NCI-H146 (cell line): Measurements from ENCODE around the gene IP6K3.

Source experiments
- DNase-seq: peaks from one replicate; lab custom pipeline; 2025; lab: John Stamatoyannopoulos, UW

IP6K3 gene

DNA sequence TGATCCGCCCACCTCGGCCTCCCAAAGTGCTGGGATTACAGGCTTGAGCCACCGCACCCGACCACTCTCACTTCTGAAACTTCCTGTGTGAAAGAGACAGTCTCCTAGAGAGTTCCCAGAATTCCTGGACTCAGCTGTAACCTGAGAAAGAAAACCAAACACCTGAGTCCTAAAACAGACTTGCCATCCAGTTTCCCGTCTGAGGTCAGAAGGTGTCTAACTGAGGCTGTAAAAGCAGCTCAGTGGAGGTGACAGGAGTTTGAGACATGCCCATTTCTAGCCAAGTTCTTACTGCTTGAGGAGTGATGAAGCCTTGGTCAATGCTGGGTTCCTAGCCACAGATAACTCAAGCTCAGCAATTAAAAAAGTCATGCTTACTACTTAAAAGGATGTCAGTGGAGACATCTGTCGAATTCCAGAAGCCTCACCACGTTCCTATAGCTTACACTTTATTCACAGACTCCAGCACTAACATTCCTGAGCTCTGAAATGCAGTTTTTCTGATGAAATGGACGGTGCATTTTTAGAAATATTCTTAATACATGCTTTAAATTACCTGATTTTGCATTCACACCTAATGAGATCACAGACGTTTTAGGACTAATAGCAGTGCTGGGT is 41.3 kb downstream of the IP6K3 start:
- no peak for DNase-seq

DNA sequence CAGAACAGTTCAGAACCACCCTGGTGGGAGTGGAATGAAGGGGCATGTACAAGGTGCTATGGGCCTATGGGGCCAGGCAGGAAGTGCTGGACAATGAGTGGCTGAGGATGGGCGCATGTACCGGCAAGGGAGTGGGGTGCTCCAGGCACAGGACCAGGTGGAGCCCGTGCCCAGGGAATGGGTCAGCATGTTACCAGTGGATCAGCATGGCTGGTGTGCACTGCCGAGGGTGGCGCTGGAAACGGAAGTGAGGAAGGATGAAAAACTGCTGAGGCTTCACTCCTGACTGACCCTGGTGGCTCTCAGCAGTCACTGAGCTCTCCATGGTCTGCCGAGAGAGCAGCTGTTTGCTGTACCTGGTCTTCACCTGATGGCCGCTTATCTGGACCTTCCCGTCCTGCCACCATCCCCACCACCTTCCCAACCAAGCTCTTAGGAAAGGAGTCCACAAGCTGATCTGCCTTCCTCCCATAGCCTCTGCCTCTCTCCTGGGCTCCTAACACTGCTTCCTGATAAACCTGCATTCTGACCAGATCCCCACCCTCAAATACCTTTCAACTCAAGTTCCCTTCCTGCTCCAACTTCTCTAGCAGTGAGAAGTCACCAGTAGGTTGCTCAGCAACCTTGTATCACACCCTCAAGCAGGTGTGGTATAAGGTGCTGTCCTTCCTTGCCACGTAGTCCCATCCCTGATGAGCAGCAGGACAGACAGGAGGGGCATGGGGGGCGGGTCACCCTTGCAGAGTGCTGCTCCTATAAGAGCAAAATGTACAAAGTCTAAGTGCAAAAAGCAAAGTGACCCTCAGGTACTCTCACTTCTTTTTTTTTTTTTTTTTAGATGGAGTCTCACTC is 42.3 kb downstream of the IP6K3 start:
- no peak for DNase-seq

DNA sequence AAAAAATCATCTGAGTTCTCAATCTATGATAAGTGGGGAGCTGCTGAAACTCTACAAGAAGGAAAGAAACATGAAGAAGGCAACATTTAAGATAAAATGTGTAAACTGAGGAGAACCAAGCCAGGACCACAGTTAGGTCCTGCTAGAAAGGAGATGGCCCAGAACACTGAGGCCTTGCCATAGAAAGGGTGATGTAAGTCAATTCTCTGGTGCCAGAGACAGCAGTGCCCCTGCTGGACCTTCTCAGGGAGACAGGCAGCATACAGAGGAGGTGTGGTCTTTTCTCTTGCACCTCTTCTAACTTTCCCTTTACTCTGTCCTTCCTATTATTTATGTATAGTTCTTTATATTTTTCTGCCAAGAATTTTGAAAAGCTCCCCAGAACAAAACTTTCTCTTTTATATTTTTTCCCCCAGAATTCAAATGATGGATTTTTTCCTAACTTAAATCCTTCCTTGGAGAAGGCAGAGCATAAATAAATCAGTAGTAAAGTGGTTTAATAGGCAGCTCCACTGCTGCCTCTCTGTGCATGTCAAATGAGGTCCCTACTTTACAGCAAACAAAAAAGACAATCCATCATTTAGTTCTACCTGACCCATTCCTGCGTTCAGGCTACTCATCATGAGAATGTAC is 44.2 kb downstream of the IP6K3 start:
- DNase-seq = no peak

GRCh38 chr6:33700391-33701050 is 46.2 kb downstream of the IP6K3 start:
- peak; percentile 29 for DNase-seq

- DNase-seq = no peak
Observed at GRCh38 chr6:33699739-33700138, 47.0 kb downstream of the IP6K3 start.

DNA sequence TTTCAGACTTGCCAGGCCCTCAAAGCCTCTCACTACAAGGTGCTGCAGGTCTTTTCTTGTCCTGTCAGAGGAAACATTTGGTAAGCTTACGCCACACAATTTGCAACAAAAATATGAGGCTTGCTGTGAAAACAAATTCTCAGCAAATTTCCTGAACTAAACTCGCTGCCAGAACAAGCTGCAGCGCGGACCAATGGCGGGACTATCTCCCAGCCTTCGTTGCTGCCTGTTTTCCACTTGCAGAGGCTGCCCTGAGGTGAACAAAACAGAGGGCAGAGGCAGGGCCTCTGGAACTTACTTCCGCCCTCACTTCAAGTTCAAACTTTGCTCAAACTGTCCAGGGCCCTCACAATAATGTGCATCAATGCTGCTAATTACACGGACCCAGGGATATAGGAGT is 47.6 kb downstream of the IP6K3 start:
- no peak for DNase-seq

DNA sequence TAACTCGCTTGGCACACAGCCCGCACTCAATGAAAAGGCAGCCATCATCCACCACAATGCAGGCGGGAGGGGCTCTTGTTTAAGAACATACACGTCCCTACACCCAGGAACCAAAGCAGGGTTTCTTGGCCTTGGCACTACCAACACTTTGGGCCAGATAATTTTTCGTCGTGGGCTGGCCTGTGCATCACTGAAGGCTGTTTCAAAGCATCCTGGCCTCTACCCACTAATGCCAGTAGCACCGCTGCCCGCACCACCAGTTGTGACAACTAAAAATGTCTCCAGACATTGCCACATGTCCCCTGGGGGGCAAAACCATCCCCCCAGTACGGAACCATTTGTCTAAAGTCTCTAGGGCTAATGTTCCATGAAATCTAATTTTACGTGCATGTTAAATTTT is 48.2 kb downstream of the IP6K3 start:
- DNase-seq = no peak

- no peak for DNase-seq
Observed at GRCh38 chr6:33697845-33698244, 48.9 kb downstream of the IP6K3 start.

DNA sequence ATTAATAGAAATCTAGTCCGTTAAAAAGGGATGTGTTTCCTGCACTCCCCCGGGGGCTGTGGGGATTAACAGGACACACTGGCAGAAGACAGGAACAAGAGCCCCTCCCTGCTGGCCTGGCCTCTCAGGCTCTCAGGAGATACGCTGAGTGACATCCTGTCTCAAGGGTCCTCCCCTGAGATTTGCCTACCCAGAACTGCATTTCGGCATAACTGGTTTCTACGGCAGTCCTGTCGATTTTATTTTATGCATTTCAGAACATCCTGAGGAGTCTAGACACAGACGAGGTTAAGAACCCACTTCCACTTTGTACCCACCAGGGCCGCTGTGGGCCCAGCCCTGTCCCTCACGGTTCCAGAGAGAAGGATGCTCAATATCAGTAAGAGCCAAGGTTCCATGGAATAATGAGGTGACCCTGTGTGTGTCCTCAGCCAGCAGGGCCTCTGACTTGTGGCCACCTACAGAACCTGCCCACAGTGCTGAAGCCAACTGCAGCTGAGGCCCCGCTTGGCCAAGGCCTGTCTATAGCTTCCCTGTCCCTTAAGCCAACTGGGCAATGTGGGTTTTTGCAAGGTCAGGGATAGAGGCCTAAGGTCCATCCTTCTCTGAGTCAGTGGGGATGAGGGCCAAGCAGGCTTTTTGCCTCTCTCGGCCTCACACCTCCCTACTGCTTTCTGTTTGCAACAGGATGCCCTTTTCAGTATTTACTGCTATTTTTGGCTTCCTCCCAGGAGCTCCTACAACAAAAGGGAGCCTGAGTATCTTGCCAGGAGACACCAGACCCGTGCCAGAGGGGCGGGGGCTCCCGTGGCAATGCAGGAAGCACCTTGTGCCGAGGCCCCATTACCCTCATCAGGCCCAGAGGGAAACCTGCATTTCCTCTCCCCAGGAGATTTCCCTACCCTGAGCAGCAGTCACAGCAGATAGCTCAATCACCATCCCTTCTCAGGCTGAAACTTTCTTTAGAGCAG is 49.9 kb downstream of the IP6K3 start:
- DNase-seq = peak; percentile 10

DNA sequence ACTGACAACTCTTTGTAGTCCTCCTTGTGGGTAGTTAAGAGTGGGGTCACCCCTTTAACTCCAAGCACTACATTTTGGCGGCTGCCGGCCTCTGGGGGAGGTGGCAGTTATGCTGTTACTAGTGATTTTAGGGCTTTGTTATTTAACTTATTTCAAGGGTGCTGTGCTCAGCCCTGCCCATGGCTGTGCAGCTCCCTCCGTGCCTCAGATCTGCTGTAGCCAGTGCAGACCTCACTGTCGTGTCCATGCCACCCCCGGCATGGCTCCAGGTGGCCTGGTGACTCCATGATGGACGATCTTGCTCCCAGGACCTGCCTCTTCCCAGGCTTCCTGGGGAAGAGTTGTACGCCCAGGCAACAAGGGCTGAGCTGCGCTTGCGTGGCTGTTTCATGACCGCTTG is 50.6 kb downstream of the IP6K3 start:
- DNase-seq = no peak

- DNase-seq = no peak
Observed at GRCh38 chr6:33695451-33695887, 51.2 kb downstream of the IP6K3 start.

- DNase-seq = no peak
Observed at GRCh38 chr6:33694977-33695376, 51.7 kb downstream of the IP6K3 start.

GRCh38 chr6:33694401-33694931 is 52.2 kb downstream of the IP6K3 start:
- no peak for DNase-seq

GRCh38 chr6:33693186-33694105 is 53.3 kb downstream of the IP6K3 start:
- DNase-seq = no peak

GRCh38 chr6:33692760-33693158 is 53.9 kb downstream of the IP6K3 start:
- no peak for DNase-seq

- no peak for DNase-seq
Observed at GRCh38 chr6:33692078-33692759, 54.5 kb downstream of the IP6K3 start.

GRCh38 chr6:33691456-33692077 is 55.1 kb downstream of the IP6K3 start:
- no peak for DNase-seq

DNA sequence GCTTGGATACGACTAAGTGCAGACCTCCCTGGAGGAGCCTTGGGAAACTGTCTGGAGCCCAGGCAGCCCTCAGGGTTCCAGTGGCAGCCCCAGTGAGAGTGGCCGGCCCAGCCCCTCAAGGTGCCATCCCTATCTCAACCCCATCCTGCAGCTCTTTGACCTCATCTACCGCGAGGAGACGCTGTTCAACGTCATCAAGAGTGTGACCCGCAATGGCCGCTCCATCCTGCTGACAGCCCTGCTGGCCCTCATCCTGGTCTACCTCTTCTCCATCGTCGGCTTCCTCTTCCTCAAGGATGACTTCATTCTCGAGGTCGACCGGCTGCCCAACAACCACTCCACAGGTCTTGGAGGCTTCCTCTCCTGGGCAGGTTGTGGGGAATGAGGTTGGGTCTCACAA is 55.9 kb downstream of the IP6K3 start:
- DNase-seq = no peak

DNA sequence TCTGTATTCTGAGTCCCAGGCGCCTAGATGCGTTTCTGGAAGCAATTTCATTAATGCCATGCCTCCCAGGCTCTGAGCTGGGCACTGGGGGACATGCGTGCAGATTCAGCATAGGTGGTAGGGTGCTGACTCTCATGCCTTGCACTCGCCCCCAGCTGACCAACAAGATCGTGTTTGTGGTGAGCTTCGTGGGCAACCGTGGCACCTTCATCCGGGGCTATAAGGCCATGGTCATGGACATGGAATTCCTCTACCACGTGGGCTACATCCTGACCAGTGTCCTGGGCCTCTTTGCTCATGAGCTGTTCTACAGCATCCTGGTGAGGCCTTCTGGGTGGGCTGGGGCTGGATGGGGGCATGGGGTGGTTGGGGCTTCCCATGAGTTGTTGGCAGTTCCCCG is 56.8 kb downstream of the IP6K3 start:
- DNase-seq = no peak
